CD4-positive, alpha-beta T cell (primary cell): ENCODE measurements around the gene SPECC1. TPM values are rescaled to one million over a fixed set of nuclear protein-coding genes. Genes with fewer than 3 reads are reported as not detected.
"Not testable (repeated sequence)": the region's sequence is repeated elsewhere in the genome, so short reads cannot be mapped to it uniquely, and the experiment has no call there.

Experiments
- ATAC-seq: fragments of 200-7000 bp; cut with Tn5 transposase; one replicate; pipeline ENCODE4 v1.10.0; 2022; ENCODE audit warnings: mild to moderate bottlenecking; ENCODE audit not compliant: poor library complexity
- CTCF ChIA-PET: fragments of 350-600 bp; sonication (Branson Sonifier 250); formaldehyde crosslinking; loops from one replicate; lab custom pipeline; 2021; ENCODE audit warnings: antibody characterized with exemption, inconsistent platforms; lab: Charles Lee
- POLR2A ChIA-PET: fragments of 350-600 bp; sonication (Branson Sonifier 250); formaldehyde crosslinking; loops from one replicate; lab custom pipeline; 2021; ENCODE audit warnings: antibody characterized with exemption, inconsistent platforms; lab: Charles Lee
- DNase-seq, 14 experiments: peaks; one replicate each; pipeline ENCODE4 v3.0.0-alpha.2; 2013 to 2020; ENCODE audit warnings: mixed read lengths in 2 of 14
- H3K27ac ChIP-seq, 2 donors: one replicate each; pipeline versions ENCODE4 v1.5.1 to v1.7.0; 2013; ENCODE audit warnings: low read length in 2 of 2, low read depth in 1 of 2, mild to moderate bottlenecking in 1 of 2
- H3K27me3 ChIP-seq, 2 experiments: 1 replicate in 1 of 2; 2 replicates in 1 of 2; pipeline versions ENCODE4 v1.6.1 to v1.7.0; 2013; ENCODE audit warnings: low read length in 2 of 2, control low read depth in 1 of 2, mild to moderate bottlenecking in 1 of 2, moderate library complexity in 1 of 2; ENCODE audit not compliant: insufficient read depth in 2 of 2, control insufficient read depth in 1 of 2
- H3K36me3 ChIP-seq: one replicate; pipeline ENCODE4 v1.6.1; 2013; ENCODE audit warnings: low read length, control low read depth; ENCODE audit not compliant: insufficient read depth
- H3K4me1 ChIP-seq: one replicate; pipeline ENCODE4 v1.6.1; 2013; ENCODE audit warnings: low read length, control low read depth; ENCODE audit not compliant: insufficient read depth
- H3K4me3 ChIP-seq: one replicate; pipeline ENCODE4 v1.5.1; 2013; ENCODE audit warnings: mild to moderate bottlenecking, low read length, moderate library complexity
- H3K9me3 ChIP-seq, 2 experiments: 1 replicate in 1 of 2; 2 replicates in 1 of 2; pipeline versions ENCODE4 v1.6.1 to v1.7.0; 2013; ENCODE audit warnings: low read length in 2 of 2, mild to moderate bottlenecking in 2 of 2, control low read depth in 1 of 2, moderate library complexity in 1 of 2; ENCODE audit not compliant: control insufficient read depth in 1 of 2, insufficient read depth in 1 of 2
- H3K27ac Mint-ChIP-seq: one replicate; pipeline ENCODE4 v1.8.0; 2020; ENCODE audit warnings: mixed read lengths
- H3K27me3 Mint-ChIP-seq: one replicate; pipeline ENCODE4 v1.8.0; 2021; ENCODE audit warnings: mixed read lengths
- H3K36me3 Mint-ChIP-seq: one replicate; pipeline ENCODE4 v1.8.0; 2021; ENCODE audit warnings: low read depth, mixed read lengths
- H3K4me1 Mint-ChIP-seq: one replicate; pipeline ENCODE4 v1.8.0; 2021; ENCODE audit warnings: low read depth, mixed read lengths
- H3K4me3 Mint-ChIP-seq: one replicate; pipeline ENCODE4 v1.8.0; 2020; ENCODE audit warnings: mild to moderate bottlenecking, mixed read lengths
- H3K9me3 Mint-ChIP-seq: one replicate; pipeline ENCODE4 v1.8.0; 2020; ENCODE audit warnings: mixed read lengths
- CTCF ChIP-seq: fragments of 200-600 bp; IDR thresholded peaks from one replicate; pipeline ENCODE4 v1.8.0; 2022; ENCODE audit warnings: antibody characterized with exemption, mild to moderate bottlenecking
- intact Hi-C, 2 experiments: fragments of 100-400 bp; cut with DNase I in 1 of 2; cut with micrococcal nuclease in 1 of 2; formaldehyde crosslinking; loops; one replicate each; pipeline versions ENCODE4 v1.15.1 to v1.9.0; 2023 to 2025; cut with DNase I, micrococcal nuclease
- total RNA-seq, 174 experiments: library from RNA in 2 of 174; stranded (reverse) in 2 of 174; gene quantifications; one replicate each; pipeline ENCODE4 v1.2.3 and lab custom pipeline; 2021 to 2026

The SPECC1 gene
- total RNA-seq, 2 experiments from 2014 or later, result 4.3 to 4.4 TPM

- no peak for TF ChIP-seq CTCF
- Histone ChIP-seq H3K4me1 (peaks cover 21% of the 10 kb centered on the region), H3K27me3 (no peaks in the 10 kb centered on the region), H3K27ac (no peak overlapping the region), H3K36me3 (no peaks in the 10 kb centered on the region), H3K9me3 (no peaks in the 10 kb centered on the region), H3K4me3 (no peak overlapping the region)
- Mint-ChIP-seq H3K36me3 (no peaks in the 10 kb centered on the region), H3K9me3 (peaks cover 3% of the 10 kb centered on the region), H3K4me3 (no peak overlapping the region), H3K4me1 (peaks cover 50% of the 10 kb centered on the region), H3K27ac (peak overlapping the region; percentile 67), H3K27me3 (no peaks in the 10 kb centered on the region)
- no peak for DNase-seq
- ATAC-seq, result no peak
- ChIA-PET CTCF (interaction anchor here (1.1 kb wide), 1 partner anchor 10 kb away, joined by 7 read pairs; no protein-coding TSS in a partner anchor), POLR2A (no interaction called here)
- intact Hi-C loops, result no loop called here
Measured at GRCh38 chr17:20236578-20237227, 227.5 kb downstream of the SPECC1 start.

GRCh38 chr17:20239776-20240175 is 230.6 kb downstream of the SPECC1 start:
- H3K36me3 Mint-ChIP-seq, H3K27ac ChIP-seq, ATAC-seq, H3K9me3 ChIP-seq, H3K4me3 Mint-ChIP-seq, H3K9me3 Mint-ChIP-seq, H3K27ac Mint-ChIP-seq, POLR2A ChIA-PET, DNase-seq, H3K27me3 ChIP-seq, H3K27me3 Mint-ChIP-seq, H3K4me1 ChIP-seq, H3K4me3 ChIP-seq, H3K36me3 ChIP-seq, intact Hi-C loops: not testable (repeated sequence)
- peaks cover 36% of the 10 kb centered on the region for H3K4me1 Mint-ChIP-seq
- CTCF ChIA-PET, result interaction anchor here (0.6 kb wide), 2 partner anchors 13 to 32 kb away, joined by 4 to 6 read pairs; no protein-coding TSS in a partner anchor

- Histone ChIP-seq H3K27ac (no peak overlapping the region), H3K9me3 (no peaks in the 10 kb centered on the region), H3K36me3 (no peaks in the 10 kb centered on the region), H3K4me3 (no peak overlapping the region), H3K4me1 (peaks cover 9% of the 10 kb centered on the region), H3K27me3 (no peaks in the 10 kb centered on the region)
- H3K27ac Mint-ChIP-seq, result no peak overlapping the region
- ATAC-seq (no peak), DNase-seq (no peak)
- H3K9me3 Mint-ChIP-seq, result no peaks in the 10 kb centered on the region
- intact Hi-C loops, result no loop called here
- no peak overlapping the region for H3K4me3 Mint-ChIP-seq
- CTCF ChIA-PET, result no interaction called here
- H3K27me3 Mint-ChIP-seq, result no peaks in the 10 kb centered on the region
- no peak for TF ChIP-seq CTCF
- POLR2A ChIA-PET, result no interaction called here
- no peaks in the 10 kb centered on the region for H3K36me3 Mint-ChIP-seq
- peaks cover 35% of the 10 kb centered on the region for H3K4me1 Mint-ChIP-seq
Measured at GRCh38 chr17:20241855-20242254, 232.7 kb downstream of the SPECC1 start.

GRCh38 chr17:20242271-20242670 is 233.1 kb downstream of the SPECC1 start:
- ATAC-seq (no peak), DNase-seq (no peak)
- Mint-ChIP-seq H3K36me3 (no peaks in the 10 kb centered on the region), H3K27ac (no peak overlapping the region), H3K4me3 (no peak overlapping the region), H3K9me3 (no peaks in the 10 kb centered on the region), H3K4me1 (peaks cover 37% of the 10 kb centered on the region), H3K27me3 (no peaks in the 10 kb centered on the region)
- no peaks in the 10 kb centered on the region for H3K36me3 ChIP-seq
- H3K9me3 ChIP-seq, result no peaks in the 10 kb centered on the region
- H3K4me3 ChIP-seq, result no peak overlapping the region
- no peak overlapping the region for H3K27ac ChIP-seq
- POLR2A ChIA-PET, result no interaction called here
- H3K4me1 ChIP-seq, result peaks cover 9% of the 10 kb centered on the region
- no peak for TF ChIP-seq CTCF
- intact Hi-C loops, result no loop called here
- no peaks in the 10 kb centered on the region for H3K27me3 ChIP-seq
- CTCF ChIA-PET, result no interaction called here
